Myocyte (in vitro differentiated cells): ENCODE results near the gene CCDC6. TPM values are rescaled to one million over a fixed set of nuclear protein-coding genes. Genes with fewer than 3 reads are reported as not detected.
"Not testable (repeated sequence)": the region's sequence is repeated elsewhere in the genome, so short reads cannot be mapped to it uniquely, and the experiment has no call there.

ENCODE experiments used
- DNase-seq: peaks from one replicate; pipeline ENCODE4 v3.0.0-alpha.2; 2012; ENCODE audit warnings: low read depth
- total RNA-seq: library from RNA; depleted of rRNA; stranded (reverse); fragments of >200 nt; gene quantifications from 2 replicates; pipeline ENCODE4 v1.2.3, GENCODE V29; 2014

CCDC6 gene
- total RNA-seq, 1 donor from 2014 or later: 19.4 TPM

DNA sequence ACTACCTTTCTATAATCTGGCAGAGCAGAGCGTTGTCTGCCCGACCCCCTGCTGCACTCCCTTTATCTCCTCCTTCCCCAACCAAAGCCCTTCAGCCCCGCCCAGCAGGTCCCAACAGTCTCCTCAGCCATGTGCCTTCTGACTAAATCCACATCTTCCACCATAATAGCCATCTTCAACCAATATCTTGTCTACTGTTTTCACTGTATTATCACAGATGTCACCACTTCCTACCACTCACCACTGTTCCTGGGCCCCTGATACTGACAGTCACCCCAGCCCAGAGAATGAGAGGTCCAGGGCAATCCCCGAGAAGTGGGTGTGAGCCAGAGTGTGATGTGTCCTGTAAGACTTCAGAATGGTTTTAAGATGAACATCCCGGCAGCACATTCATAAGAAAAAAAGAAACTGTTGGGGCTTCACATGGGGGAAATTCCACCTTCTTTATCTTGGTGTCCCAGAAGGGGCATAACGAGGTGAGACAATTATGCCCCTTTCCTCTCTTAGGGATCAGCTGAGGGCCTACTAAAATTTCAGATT, 25.3 kb downstream of the CCDC6 start:
- no peak for DNase-seq

DNA sequence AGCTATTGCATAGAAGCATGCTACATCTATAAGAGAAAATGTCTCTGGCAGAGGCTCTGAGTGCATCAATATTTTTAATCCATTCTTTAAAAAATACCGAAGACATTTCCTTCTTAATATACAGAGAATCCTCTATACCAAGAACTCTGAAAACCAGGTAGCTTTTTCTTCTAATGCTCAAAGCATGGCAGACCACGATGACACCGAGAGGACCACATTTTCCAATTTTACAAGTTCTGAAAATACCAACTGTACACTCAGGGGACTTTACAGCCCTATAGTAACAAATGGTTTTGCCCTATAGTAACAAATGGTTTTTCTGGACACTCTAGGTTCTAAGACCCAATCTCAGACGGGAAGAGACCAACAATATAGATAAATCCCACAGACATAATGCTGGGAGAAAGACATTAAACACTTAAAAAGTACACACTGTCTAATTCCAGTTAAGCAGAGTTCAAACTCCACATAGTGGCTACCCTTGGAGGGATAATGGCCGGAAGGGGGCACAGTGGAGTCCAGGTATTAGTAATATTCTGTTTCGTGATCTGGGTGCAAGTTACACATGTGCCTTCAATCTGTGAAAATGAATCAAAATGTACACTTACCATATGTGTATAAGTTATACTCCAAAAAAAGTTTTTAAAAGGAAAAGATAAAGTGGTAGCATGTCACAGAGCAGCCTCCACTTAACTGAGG, 26.2 kb downstream of the CCDC6 start:
- DNase-seq: no peak

DNA sequence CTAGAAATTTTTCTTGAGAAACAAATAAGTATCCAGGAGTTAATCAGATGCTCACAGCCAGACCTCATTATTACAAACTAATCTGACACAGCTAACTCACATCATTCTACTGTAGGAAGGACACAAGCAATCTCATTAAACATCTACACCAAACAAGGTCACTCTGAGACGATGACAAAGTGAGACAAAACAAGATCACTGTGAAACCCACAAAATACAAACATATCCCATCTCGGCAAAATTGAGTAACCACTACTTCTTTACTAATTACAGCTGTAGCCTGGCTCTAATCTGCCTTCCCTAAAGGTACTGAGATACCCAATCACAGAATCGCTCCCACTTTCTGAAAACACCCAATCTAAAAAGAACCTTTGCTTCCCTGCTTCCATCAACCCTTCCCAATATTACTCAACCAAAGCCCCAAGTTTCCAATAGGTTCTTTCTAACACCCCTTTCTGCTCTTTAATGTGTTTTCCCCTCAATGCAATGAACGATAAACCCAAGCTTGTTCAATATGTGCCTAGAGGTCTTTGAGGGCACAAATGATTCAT, 26.9 kb downstream of the CCDC6 start:
- no peak for DNase-seq

DNA sequence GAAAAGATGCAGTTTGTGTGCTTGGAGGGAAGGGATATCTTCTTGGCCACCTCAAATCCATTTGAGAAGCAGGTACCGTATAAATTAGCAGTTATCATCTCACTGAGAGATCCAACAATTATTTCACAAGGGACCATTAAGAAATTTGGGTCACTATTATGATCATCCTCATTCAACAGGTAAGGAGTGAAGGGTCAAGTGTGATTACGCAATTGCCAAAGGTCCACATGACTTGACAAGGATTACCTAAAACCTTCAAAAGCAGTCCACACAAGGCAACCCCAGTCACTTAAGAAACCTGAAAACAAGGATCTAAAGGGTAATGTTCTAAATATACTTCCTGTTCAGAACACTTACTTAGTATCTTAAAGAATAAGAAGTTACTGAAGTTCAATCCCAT, 27.4 kb downstream of the CCDC6 start:
- DNase-seq: no peak

DNA sequence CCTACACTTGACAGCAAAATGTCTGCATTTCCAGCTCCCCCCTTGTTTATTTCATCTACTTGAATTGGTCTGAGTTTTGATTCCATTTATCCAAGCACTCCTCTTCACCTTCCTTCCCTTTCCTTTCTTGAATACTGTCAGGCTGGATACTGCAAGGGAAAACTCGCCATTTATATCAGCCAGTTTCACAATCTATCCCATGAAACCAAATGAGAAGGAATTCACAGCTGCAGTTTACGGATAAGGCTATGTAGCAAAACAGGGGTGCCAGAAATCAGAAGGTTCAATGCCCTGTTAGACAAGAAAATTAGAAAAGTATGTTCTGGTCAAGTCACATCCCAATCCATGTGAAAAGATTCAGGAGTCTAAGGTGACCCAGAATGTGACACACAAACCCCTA, 28.1 kb downstream of the CCDC6 start:
- DNase-seq: no peak

DNA sequence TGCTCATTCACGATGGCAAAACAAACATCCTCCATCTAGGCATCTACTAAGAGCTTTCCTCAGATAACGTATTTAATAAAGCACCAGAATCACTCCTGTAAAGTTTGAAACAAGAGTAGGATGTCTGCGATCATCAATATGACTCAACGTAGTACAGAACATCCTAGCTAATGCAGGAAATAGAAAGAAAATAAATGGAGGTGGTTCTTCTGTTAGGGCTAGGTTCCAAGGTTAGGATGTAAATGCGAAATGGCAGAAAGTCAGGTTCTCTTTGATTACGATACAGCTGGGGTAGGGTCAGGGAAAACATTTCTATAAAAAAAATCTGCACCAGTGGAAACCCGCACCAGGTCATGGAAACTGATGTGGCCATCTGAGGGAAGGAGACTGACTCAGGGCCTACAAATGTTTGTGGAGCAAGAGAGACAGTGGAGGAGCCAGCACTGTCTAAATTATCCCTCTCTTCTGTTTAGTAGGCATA, 29.1 kb downstream of the CCDC6 start:
- DNase-seq: peak; percentile 53

DNA sequence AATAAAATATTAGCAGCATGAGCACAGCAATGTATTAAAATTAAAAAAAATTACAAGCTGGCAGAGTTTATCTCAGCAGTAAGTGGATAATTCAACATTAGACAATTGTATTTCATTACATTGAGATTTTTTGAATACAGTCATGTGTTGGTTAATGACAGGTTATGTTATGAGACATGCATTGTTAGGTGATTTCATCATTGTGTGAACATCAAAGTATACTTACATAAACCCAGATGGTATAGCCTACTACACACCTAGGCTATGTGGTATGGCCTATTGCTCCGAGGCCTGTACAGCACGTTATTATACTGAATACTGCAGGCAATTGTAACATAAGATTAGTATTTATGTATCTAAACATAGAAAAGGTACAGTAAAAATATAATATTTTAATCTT, 29.7 kb downstream of the CCDC6 start:
- DNase-seq: no peak

DNA sequence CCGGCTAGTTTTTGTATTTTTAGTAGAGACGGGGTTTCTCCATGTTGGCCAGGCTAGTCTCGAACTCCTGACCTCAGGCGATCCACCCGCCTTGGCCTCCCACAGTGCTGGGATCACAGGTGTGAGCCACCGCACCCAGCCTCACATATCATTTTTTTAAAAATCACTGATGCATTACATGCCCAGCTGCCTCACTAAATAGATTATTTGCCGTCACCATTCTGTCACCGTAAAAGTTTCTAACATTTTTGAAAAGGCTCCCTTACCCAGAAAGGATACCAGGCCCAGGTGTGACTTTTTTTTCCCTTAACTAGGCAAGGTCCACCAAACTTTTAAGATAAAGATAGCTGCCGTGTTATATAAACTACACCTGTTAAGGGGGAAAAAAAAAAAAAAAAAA, 30.1 kb downstream of the CCDC6 start:
- not testable (repeated sequence) for DNase-seq

DNA sequence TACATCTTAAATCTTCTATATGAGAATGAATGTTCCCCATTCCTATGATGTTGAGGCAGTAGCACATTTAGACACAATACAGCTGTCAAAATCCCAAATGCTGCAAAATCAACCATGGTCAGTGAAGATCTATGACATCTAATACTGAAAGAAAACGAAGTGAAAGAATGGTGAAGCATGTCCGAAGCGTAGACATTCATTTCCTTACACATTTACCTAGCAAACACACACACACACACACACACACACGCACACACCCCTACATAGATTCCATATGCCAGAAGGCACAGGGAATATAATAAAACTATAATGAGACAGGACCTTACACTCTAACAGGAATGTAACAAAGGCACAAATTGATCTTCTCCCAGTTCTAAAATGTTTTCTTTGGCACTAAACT, 32.5 kb downstream of the CCDC6 start:
- DNase-seq: no peak

DNA sequence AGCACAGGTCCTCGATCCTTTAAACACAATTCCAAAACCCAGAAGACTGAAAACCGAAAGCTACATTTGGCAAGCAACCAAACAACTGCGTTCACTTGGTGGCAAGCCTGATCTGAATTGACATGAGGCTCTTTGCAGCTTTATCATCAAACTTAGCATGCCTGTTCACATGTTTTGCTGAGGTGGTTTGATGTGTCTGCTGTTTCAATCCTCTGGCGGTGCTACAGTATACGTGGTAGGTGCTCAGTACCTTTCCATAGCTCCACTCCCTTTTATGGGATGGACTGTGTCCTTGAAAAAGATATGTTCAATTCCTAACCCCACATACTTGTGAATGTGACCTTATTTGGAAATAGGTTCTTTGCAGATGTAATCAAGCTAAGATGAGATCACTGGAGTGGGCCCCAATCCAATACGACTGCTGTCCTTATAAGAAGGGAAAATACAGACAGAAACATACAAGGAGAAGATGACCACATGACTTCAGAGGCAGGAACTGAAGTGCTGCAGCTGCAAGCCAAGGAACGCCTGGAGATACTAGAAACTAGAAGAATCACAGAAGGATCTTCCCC, 33.4 kb downstream of the CCDC6 start:
- peak; percentile 52 for DNase-seq

DNA sequence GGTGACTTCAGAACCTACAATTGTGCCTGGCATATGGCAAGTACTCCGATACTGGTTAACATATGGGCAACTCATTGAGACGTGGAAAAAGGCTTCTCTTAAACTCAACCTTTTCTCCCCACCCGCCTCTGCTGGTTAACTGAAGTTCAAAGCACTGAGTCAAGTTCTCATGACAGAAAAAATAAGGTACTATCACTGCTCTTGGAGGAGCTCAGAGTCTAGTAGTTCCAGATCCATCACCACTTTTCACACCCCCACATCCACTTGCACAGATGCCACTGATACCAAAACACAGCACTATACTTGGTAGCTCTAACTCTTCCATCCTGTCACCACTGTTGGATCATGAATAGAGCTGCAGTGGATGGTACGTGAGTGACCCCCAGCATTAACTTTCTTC, 36.2 kb downstream of the CCDC6 start:
- DNase-seq: no peak

DNA sequence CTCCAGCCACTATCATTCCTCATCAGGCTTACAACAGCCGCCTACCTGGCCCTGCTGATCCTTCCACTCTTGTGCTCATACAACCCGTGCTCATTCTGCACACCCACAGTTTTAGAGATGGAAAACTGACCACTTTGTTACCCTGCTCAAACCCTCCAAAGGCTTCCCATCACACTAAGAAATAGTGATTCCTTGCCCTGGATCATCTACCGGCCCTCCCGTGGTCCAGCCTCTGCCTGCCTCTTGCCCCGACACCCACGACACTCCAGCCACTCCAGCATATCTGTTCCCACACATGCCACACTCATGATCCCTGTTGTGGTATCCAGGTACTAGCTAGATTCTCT, 36.8 kb downstream of the CCDC6 start:
- DNase-seq: no peak

DNA sequence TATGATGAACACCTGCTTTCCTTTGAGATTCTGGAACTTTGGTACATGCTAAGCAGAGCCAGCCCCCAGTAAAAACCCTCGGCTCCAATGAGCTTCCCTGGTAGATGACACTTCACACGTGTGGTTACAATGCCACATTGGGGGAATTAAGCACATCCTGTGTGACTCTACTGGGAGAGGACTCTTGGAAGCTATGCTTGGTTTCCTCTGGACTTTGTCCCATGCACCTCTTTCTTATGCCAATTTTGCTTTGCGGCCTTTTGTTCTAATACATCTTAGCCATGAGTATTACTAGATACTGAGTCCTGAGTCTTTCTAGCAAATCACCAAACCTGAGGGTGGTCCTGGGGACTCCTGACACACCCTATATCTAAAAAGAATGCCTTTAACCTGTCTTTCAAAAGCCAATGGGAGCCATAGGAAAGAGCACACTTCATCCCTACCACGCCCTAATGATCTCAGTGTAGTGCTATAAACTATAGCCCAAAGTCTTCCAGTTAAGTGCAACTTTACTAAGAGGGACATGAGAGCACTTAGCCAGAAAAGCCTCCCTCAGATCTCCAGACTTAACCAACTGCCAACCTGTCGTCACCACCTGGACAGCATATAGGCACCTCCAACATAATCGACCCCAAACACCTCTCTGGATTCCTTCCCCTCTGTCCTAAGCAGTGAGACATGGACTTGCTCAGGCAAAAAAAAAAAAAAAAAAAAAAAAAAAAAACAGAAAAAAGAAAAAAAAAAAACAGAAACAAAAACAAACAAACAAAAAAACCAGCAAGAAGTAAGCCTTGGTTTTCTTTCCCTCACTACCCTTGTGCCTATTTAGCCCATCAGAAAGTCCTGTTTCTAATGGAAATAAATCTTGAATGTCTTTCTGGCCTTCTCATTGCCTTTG, 37.4 kb downstream of the CCDC6 start:
- DNase-seq: no peak

DNA sequence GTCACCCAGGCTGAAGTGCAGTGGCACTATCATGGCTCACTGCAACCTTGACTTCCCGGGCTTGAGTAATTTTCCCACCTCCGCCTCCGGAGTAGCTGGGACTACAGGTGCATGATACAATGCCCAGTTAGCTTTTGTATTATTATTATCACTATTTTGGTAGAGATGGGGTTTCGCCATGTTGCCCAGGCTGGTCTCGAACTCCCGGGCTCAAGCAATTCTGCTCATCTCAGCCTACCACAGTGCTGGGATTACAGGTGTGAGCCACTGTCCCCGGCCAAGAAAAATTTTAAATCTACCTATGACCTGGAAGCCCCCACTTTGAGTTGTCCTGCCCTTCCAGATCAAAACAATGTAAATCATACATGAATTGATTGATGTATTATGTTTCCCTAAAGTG, 38.8 kb downstream of the CCDC6 start:
- no peak for DNase-seq

DNA sequence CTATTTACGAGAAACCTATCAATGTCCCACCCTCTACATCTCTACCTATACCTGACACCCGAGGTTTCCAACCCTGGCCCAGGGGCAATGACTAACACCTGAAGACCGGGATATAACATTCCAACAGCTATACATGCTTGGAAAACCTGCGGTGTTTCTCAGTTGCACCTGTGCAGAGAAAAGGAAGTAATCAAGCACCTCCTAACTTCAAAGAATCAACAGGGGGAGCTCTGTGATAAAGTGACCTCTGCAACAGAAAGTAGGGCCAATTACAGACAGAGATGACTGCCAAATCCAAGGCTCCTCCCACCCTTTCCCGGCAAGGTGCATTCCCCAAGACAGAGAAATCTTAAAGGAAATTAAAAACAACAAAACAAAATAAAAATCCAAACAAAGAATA, 41.3 kb downstream of the CCDC6 start:
- peak; percentile 16 for DNase-seq

DNA sequence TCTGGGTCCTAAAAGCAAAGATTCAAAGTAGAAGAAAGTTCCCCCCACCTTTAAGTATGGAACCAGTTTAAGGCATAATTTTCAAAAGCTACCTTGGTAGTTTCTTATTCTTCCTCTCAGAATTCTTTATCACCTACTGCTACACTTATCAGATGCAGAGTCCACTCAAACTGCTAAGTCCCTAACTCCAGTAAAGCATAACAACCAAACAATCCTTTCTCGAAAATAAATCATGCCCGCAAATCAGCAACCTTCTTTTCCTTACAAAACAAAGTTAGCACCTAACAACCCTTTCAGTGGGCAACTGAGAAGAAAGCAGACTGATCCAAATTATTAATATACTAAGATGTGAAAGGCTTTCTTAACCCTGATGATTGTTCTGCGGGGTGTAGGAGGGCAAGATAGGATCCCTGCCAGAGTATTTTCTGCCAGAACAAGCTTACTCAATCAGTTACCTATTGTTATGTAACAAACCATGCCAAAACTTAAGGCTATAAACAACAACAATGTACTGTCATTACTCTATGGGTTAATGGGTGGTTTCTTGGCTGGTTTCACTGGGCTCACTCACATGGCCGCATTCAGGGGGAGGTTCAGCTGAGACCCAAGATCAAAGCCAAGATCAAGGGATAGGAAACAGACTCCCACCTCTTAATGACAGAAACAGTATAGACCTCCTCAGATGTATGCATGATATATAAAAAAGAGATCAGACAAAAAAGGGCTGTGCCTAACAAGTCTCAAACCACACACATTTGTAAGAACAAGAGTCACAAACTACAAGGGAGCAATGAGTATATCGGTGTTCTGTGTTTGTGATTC, 42.0 kb downstream of the CCDC6 start:
- DNase-seq: no peak

DNA sequence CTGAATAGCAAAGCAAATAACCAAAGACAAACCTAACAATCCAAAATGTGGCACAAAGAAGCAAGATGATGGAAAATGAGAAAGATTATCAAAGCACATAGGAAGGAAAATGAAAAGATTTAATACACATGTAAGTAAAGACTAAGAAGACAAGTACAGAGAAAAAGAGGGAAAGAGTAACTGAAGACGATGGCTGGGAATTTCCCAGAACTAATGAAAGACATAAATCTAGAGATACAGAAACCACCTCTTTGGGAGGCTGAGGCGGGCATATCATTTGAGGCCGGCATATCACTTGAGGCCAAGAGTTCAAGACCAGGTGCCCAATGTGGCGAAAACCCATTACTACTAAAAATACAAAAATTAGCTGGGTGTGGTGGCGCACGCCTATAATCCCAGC, 46.8 kb downstream of the CCDC6 start:
- DNase-seq: no peak

DNA sequence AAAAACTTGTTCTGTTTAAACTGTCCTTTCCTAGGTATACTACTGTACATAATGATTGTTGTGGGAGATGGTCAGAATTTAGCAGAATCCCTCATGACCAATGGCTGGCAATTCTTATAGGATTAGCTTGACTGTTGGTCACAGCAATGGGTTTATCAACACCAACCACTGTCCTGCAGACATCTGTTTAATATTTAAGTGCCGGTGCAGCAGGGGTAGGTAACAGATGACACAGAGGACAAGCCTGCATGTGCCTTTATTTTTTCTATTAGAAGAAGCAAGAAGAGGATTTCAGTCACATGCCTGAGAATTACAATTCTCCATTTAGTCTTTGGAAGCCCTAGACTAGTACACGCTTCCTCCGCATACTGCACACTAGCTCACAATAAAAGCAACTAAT, 48.4 kb downstream of the CCDC6 start:
- no peak for DNase-seq

DNA sequence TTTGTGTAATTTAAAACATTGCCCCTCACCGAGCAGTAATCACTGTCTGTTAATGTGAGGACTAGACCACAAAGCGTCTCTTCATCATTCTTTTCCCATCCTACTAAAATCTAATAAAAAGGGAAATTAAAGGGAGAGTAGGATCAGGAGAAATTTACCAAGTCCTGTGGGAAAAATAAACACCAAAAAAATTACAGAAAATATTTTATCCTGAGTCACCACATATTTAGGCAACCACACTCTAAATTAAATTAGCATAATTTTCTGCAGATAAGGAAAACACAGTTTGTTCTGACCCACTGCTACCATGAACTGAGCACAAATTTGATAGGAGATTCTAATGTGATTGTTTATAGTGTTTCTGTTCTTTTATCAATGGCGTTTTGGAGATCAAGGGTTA, 49.3 kb downstream of the CCDC6 start:
- DNase-seq: no peak

DNA sequence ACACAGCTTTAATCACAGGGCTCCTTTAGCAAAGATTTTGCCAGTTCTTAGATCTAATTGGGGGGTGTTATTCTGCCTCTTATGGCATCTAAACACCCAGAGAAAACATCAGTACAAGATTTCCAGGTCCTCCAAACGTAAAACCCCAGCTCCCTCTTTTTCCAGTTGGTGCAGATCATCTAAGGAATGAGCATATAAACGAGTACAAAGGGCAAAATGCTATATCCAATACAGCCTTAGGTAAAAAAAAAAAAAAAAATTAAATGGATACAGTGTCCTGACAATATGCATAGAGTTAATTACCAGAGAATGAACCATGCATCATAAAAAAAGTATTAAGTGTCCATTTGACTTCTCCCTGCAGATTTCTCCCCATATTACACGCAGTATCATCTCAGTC, 50.3 kb downstream of the CCDC6 start:
- DNase-seq: no peak

DNA sequence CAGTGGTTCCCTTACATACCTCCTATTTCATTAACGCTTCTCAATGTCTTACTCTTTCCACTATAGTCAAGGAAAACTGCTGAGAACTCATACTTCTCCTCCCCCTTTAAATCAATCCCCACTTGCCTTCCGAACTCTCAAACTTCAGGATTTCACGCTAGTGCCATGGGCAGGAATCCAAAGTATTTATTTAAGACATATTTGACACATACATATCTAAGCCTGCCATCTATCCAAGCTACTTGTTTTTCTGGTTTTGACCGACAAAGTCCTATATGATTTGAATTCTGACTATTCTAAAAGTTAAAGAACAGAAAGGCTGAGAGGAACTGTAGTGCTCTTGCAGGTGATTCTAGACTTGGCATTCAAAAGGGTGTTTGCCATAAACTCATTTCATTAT, 51.8 kb downstream of the CCDC6 start:
- no peak for DNase-seq
